ENCODE measurements around the gene KRTDAP.

Gene KRTDAP

DNA sequence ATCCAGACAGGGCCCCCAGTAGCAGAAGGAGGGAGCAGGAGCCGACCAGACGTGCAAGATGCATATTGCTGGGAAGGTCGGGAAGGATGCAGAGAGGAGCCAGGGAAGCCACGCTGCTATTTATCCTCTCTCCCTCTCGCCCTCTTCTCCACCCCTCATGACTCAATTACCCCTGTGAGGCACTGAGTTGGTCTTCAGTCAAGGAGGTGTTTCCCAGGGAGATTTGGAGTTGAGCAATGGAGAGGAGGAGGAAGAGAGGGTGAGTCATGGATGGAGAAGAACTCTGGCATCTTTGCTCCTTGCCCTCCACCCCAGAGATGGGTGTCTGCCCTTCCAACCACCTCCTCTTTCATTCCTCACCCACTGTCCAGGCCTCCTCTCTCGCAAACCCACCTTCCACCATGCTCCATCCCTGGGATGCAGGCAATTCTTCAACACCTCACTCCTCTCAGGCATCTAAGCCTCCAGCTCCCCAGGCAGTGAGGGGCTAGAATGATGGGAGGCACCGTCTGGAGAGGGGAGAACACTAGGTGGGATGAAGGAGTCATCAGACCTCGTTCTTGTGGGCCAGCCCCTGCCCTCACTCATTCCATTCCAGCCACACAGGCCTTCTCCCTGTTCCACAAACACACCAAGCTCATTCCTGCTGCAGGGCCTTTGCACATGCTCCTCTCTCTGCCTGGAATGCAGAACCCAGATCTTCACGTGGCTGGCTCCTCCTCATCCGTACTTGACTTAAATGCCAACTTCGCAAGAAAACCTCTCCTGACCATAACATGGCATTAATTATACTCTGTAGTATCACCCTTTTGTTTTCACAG is 38.2 kb upstream of the KRTDAP start, which contains the start of gene SBSN:
SBSN (minus strand) TSS at position 94 of the 821 bp plus-strand sequence; CDS start at position 64, 30 bp downstream.
- Histone ChIP-seq H3K27me3 (ENCODE audit: insufficient read depth, low read depth) (peaks cover 62% of the 10 kb centered on the region), H3K27ac (no peak within 1 kb of the TSS), H2AFZ (ENCODE audit: low read depth) (no peak within 1 kb of the TSS), H3K79me2 (ENCODE audit: insufficient read depth, low read depth) (no peaks in the 10 kb centered on the region), H3K9ac (no peak within 1 kb of the TSS), H3K4me3 (IDR thresholded peaks at IDR 0.05; ENCODE audit: insufficient read depth, low read depth, low read length) (no peak within 1 kb of the TSS), H3K36me3 (ENCODE audit: insufficient read depth) (no peaks in the 10 kb centered on the region), H3K4me1 (ENCODE audit: low read depth, poor library complexity, severe bottlenecking) (no peaks in the 10 kb centered on the region), H4K20me1 (ENCODE audit: insufficient read depth) (no peaks in the 10 kb centered on the region), H3K4me2 (no peak within 1 kb of the TSS)
- TF ChIP-seq, protein P1, sequence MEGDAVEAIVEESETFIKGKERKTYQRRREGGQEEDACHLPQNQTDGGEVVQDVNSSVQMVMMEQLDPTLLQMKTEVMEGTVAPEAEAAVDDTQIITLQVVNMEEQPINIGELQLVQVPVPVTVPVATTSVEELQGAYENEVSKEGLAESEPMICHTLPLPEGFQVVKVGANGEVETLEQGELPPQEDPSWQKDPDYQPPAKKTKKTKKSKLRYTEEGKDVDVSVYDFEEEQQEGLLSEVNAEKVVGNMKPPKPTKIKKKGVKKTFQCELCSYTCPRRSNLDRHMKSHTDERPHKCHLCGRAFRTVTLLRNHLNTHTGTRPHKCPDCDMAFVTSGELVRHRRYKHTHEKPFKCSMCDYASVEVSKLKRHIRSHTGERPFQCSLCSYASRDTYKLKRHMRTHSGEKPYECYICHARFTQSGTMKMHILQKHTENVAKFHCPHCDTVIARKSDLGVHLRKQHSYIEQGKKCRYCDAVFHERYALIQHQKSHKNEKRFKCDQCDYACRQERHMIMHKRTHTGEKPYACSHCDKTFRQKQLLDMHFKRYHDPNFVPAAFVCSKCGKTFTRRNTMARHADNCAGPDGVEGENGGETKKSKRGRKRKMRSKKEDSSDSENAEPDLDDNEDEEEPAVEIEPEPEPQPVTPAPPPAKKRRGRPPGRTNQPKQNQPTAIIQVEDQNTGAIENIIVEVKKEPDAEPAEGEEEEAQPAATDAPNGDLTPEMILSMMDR (conservative IDR thresholded peaks at IDR 0.05; ENCODE audit: low read depth, low read length), result no peak

DNA sequence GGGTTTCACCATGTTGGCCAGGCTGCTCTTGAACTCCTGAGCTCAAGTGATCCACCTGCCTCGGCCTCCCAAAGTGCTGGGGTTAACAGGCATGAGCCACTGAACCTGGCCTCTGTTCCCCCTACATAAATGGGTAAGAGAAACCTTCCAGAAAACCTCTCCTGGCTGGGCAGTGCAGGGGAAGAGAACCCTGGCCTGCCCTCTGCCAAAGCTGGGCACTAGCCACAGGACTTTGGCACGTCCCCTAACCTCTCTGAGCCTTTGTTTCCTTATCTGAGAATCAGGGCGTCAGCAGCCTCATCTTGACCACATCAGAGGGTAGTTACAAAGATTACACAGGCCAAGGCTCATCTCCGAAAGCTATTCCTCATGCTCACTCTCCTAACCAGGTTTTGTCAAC is 35.6 kb upstream of the KRTDAP start:
- TF ChIP-seq, protein P1 (conservative IDR thresholded peaks at IDR 0.05; ENCODE audit: low read depth, low read length), result no peak

DNA sequence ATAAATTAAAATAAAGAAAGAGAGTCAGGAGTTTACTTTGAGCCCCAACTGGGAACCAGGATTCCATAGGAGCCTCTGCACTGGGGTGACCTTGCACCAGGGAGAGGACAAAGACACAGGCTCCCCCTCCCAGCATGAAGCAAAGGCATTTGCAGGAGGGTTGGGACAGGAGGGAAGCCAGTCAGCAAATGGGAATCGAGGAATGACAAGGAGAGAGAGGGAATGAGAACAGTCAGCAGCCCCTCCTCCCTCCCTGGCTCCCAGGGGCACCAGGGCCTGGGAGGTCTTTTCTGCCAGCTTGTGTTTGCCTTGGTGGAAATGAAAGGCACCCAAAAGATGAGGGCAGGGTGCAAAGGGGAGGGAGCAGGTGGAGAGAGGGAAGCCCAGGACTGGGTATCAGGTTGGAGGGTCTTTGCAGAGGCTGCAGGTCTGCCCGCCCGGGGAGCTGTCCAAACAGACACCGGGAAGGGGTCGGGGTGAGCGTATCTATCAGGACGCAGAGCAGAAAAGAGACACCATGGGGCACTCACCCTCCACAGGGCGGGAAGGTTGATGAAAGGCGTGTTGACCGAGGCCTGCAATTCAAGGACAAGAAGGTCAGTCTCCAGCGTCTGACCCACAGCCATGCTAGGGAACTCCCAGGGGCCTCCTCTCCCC is 34.0 kb upstream of the KRTDAP start:
- no peak overlapping the region for H3K27ac ChIP-seq
- TF ChIP-seq, protein P1 (conservative IDR thresholded peaks at IDR 0.05; ENCODE audit: low read depth, low read length), result no peak
- H3K4me1 ChIP-seq (ENCODE audit: low read depth, poor library complexity, severe bottlenecking), result no peaks in the 10 kb centered on the region
- H2AFZ ChIP-seq (ENCODE audit: low read depth), result no peak overlapping the region
- no peaks in the 10 kb centered on the region for H4K20me1 ChIP-seq (ENCODE audit: insufficient read depth)
- H3K79me2 ChIP-seq (ENCODE audit: insufficient read depth, low read depth), result no peaks in the 10 kb centered on the region
- no peak overlapping the region for H3K4me3 ChIP-seq (IDR thresholded peaks at IDR 0.05; ENCODE audit: insufficient read depth, low read depth, low read length)
- H3K4me2 ChIP-seq, result no peak overlapping the region
- no peak overlapping the region for H3K9ac ChIP-seq
- peaks cover 64% of the 10 kb centered on the region for H3K27me3 ChIP-seq (ENCODE audit: insufficient read depth, low read depth)
- H3K36me3 ChIP-seq (ENCODE audit: insufficient read depth), result no peaks in the 10 kb centered on the region

More for the DNA sequence above, 35.6 kb upstream of the KRTDAP start:
- no peak overlapping the region for H3K9ac ChIP-seq
- no peaks in the 10 kb centered on the region for H3K4me1 ChIP-seq (ENCODE audit: low read depth, poor library complexity, severe bottlenecking)
- H3K79me2 ChIP-seq (ENCODE audit: insufficient read depth, low read depth), result no peaks in the 10 kb centered on the region
- H3K27me3 ChIP-seq (ENCODE audit: insufficient read depth, low read depth), result peaks cover 63% of the 10 kb centered on the region
- H3K36me3 ChIP-seq (ENCODE audit: insufficient read depth), result no peaks in the 10 kb centered on the region
- no peak overlapping the region for H3K27ac ChIP-seq
- no peak overlapping the region for H2AFZ ChIP-seq (ENCODE audit: low read depth)
- H3K4me2 ChIP-seq, result no peak overlapping the region
- H4K20me1 ChIP-seq (ENCODE audit: insufficient read depth), result no peaks in the 10 kb centered on the region
- no peak overlapping the region for H3K4me3 ChIP-seq (IDR thresholded peaks at IDR 0.05; ENCODE audit: insufficient read depth, low read depth, low read length)

- H3K36me3 ChIP-seq (ENCODE audit: insufficient read depth), result no peaks in the 10 kb centered on the region
These were observed 32.6 kb upstream of the KRTDAP start for GRCh38 chr19:35522745-35523327.

More at GRCh38 chr19:35522745-35523327, 32.6 kb upstream of the KRTDAP start:
- H3K4me1 ChIP-seq (ENCODE audit: low read depth, poor library complexity, severe bottlenecking), result no peaks in the 10 kb centered on the region
- H3K79me2 ChIP-seq (ENCODE audit: insufficient read depth, low read depth), result no peaks in the 10 kb centered on the region
- no peak overlapping the region for H3K27ac ChIP-seq
- no peak overlapping the region for H3K9ac ChIP-seq
- H3K4me2 ChIP-seq, result no peak overlapping the region
- no peak overlapping the region for H3K4me3 ChIP-seq (IDR thresholded peaks at IDR 0.05; ENCODE audit: insufficient read depth, low read depth, low read length)
- peaks cover 61% of the 10 kb centered on the region for H3K27me3 ChIP-seq (ENCODE audit: insufficient read depth, low read depth)
- TF ChIP-seq, protein P1 (conservative IDR thresholded peaks at IDR 0.05; ENCODE audit: low read depth, low read length), result no peak
- H2AFZ ChIP-seq (ENCODE audit: low read depth), result no peak overlapping the region
- no peaks in the 10 kb centered on the region for H4K20me1 ChIP-seq (ENCODE audit: insufficient read depth)
